CD4-positive, alpha-beta T cell treated with Interleukin-21 for 1 hour (primary cell): ENCODE results near the gene STK26.
A peak's percentile ranks its signal among the peaks of the same experiment; 100 is the strongest.
"Not testable (repeated sequence)": the region's sequence is repeated elsewhere in the genome, so short reads cannot be mapped to it uniquely, and the experiment has no call there.

Experiments
- DNase-seq: peaks from one replicate; pipeline ENCODE4 v3.0.0-alpha.2; 2020

STK26 gene

GRCh38 chrX:132037479-132037993 is 14.4 kb downstream of the STK26 start:
- DNase-seq = no peak

DNA sequence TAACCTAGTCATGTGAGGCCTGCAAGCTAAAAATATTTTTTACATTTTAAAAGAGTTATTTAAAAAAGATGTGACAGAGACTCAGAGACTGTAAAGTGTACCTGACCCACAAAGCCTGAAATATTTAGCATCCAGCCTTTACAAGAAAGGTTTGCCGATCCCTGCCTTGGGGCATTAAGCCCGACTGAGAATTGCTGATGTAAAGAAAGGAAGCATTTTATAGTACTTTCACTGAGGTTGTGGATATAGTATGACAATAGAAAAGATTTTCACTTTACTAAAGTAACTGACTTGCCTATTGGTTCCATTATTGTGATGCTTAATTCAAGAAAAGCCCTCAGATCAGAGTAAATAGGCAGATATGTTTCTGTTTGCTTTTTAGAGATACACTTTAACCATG is 17.0 kb downstream of the STK26 start:
- no peak for DNase-seq

DNA sequence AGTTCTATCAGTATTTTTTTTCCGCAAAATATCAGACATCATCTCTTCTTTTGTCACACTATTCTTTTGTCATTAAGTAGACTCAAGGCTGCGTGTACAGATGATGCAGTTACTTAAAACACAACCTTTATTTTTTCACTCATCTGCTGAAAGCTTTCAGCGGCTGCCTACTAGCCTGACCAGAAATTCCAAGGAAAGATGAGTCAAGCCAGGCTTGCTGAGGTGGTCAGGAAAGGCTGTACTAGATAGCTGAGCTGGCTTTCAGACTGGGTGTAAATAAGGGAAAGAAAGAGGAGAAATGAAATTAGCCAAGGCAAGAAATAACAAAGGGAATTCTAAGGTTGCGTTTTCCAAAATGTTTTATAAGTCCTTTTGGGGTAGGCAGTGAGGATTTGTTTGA is 17.9 kb downstream of the STK26 start:
- no peak for DNase-seq

DNA sequence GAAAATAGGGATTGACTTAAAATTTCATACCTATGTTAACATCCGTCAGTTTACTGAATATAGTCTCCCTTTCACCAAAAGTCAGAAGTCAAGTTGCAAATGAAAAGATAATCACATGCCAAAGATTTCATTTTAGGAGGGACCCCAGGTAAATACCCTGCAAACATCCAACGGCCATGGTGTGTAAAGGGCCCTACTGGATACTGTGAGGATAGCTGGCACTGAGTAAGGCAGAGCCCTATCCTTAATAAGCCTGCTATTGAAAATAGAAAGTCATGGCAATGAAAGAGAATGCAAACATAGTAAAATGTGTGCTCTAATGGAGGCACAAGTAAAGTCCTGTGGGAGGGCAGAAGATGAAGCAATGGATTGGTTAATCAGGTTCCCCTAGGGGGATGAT is 20.9 kb downstream of the STK26 start:
- DNase-seq = no peak

- no peak for DNase-seq
Observed at GRCh38 chrX:132044953-132045352, 21.9 kb downstream of the STK26 start.

GRCh38 chrX:132045456-132045855 is 22.4 kb downstream of the STK26 start:
- no peak for DNase-seq

DNA sequence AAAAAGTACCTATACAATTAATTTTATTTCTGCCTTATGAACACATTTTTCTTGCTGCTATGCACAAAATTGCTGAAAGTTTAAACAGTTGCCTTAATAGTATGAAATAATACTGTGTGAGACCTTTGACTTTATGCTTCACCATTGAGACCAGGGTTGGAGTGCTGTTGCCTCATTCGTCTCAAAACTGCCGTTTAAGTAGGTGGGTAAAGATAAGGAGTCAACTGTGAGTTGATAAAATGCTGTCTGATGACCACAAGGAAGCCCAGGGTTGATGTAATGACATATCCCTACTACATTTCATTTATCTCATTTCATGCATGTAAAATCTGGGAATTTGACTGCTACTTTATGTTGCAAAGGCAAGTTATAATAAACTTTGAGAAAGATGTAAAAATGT is 23.4 kb downstream of the STK26 start:
- no peak for DNase-seq

DNA sequence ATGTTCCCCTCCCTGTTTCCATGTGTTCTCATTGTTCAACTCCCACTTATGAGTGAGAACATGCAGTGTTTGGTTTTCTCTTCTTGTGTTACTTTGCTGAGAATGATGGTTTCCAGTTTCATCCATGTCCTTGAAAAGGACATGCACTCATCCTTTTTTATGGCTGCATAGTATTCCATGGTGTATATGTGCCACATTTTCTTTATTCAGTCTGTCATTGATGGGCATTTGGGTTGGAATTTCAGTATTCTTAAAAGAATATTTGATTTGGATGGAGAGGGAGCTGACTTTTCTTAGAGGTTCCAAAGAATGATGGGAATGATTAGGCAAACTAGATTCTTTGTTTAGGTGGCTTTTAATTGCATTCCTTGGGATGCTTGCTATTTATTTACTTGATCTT is 28.7 kb downstream of the STK26 start:
- not testable (repeated sequence) for DNase-seq

GRCh38 chrX:132058050-132058449 is 34.9 kb downstream of the STK26 start:
- no peak for DNase-seq

- no peak for DNase-seq
Observed at GRCh38 chrX:132058975-132059374, 35.9 kb downstream of the STK26 start.

DNA sequence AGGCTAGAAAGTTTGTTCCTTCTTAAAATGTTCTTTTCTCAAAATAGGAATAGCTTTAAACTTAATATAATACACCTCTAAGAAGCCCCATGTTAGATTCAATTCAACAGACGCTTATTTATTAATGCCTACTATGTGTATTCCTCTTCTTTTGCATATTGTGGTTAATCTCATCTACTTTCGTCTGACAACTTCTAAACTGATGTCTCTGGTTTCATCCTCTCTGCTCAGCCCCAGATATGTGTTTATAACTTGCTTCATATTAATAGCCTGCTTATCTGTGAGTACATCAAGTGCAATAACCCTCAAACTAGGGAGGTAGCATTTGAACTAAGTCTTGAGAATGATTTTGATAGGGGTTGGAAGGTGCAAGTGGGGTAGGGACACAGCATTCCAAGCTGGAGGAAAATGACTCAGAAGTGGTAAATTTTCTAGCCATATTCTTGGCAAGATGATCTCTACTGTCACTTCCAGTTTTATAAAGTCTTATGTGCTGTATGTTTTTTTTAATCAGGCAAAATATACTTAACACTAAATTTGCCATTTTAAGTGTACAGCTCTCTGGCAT is 37.0 kb downstream of the STK26 start:
- no peak for DNase-seq

GRCh38 chrX:132063334-132063733 is 40.2 kb downstream of the STK26 start:
- DNase-seq = no peak

DNA sequence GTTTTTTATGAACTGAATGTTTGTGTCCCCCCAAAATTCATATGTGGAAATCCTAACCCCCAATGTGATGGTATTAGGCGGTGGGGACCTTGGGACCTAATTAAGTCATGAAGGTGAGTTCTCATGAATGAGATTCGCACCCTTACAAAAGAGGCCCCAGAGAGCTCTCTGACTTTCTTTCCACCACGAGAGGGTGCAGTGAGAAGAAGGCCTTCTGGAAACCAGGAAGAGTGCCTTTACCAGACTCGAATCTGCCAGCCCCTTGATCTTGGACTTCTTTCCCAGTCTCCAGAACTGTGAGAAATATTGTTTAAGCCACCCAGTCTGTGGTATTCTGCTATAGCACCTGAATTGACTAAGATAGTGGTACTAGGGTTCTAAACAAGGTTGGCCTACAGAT is 40.8 kb downstream of the STK26 start:
- no peak for DNase-seq

GRCh38 chrX:132068405-132068804 is 45.3 kb downstream of the STK26 start:
- no peak for DNase-seq

GRCh38 chrX:132071254-132071653 is 48.2 kb downstream of the STK26 start:
- DNase-seq = peak; percentile 8

GRCh38 chrX:132077414-132077813 is 54.3 kb downstream of the STK26 start:
- DNase-seq = no peak

GRCh38 chrX:132077912-132078311 is 54.8 kb downstream of the STK26 start:
- no peak for DNase-seq

DNA sequence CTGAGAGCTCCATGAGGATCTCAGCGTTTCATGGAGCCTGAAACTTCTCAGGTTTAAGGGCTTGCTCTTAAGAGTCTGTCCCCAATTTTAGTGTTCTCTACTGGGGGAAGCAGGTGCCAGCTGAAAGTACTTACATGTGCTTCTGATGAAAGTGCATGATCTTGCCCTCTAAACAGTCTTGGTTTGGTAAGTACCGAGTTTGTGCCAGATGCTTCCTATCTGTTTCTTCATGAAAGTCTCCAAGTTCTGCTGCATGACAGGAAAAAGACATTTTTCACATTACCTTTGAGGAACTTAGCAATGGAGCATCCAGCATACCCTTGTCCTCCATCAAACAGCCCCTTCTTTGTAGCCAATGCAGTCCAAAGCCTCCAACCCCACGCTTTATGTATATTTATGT is 62.7 kb downstream of the STK26 start:
- DNase-seq = no peak

DNA sequence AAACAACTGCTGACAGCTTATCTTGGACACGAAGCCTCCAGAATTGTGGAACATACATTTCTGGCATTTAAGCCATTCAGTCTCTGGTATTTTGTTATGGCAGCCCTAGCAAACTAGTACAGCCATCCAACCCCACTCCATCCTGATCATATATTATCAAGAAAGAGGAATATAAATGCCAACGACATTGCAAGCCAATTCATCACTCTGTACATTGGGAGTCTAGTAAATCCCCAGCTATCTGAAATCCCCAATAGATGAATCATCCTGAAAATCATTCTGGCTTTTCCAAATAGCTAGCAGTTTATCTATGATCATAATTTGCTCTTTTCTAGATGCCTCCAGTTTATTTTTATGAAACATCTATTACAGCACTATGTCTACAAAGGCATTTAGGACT is 63.6 kb downstream of the STK26 start:
- no peak for DNase-seq

DNA sequence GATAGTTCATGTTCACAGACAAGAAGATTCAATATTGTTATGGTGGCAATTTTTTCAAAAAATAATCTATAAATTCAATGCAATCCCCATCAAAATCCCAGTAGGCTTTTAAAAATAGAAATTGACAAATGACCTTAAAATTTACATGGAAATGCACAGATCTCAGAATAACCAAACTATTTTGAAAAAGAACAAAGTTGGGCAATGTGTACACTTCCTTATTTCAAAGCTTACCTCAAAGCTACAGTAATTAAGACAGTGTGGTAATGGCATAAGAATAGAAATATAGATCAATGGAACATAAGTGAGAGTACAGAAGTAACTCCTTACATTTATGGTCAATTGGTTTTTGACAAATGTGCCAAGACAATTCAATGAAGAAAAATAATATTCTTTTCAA is 65.8 kb downstream of the STK26 start:
- no peak for DNase-seq

- no peak for DNase-seq
Observed at GRCh38 chrX:132090403-132091159, 67.5 kb downstream of the STK26 start.

DNA sequence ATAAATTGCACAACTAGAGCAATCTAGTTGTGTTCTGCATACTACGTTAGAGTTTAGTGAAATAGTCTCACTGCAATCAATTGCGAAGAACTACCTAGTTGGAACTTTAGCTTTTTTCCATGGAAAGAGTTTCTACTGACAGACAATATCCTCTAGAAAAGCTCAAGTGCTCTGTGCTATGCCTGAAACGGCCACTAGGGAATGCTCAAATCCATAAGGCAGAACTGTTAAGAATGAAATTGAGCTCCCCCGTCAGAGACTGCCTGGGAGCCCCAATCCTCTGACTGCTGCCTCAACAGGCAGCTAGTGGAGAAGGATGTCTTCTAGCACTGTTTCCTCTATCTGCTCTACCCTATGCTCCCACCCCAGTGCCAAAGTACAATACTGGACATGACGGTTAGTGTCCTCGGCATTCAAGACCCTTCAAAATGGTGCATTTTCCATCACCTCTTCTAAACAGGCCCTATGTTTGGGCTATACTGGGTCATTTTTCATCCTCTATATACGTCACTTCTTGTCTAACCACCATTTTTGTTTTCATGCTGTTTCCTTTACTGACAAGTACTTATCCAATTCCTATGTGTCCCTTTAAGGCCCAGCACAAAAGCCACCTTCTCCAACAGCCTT is 69.5 kb downstream of the STK26 start:
- DNase-seq = peak; percentile 58

DNA sequence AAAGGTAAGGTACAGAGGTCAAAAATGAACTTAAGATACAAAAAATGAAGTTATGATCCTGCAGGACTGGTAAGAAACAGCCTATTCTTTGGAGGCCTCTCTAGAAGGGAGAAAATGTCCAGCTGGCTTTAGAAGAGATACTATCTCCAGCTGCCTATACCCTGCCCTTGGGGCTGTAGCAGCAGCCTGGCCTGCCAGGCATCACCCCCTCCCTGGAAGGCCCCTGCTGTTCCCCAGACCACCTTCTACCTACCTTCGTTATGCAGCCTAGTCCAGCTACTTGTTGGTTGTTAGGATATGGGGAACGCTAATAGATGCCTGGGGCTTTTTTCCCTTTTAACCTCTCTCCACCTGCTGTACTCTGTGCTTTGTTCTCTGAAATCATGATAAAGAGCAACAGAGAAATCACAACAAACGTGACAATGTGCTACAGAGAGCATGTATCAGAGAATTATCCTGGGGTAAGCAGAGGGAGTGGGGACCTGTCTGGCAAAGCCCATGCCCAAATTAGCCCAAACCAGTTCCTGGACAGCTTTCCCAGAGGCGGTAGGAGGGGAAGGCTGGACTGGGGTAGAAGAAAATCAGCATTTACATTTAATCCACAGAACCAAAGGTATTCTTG is 70.2 kb downstream of the STK26 start:
- no peak for DNase-seq

DNA sequence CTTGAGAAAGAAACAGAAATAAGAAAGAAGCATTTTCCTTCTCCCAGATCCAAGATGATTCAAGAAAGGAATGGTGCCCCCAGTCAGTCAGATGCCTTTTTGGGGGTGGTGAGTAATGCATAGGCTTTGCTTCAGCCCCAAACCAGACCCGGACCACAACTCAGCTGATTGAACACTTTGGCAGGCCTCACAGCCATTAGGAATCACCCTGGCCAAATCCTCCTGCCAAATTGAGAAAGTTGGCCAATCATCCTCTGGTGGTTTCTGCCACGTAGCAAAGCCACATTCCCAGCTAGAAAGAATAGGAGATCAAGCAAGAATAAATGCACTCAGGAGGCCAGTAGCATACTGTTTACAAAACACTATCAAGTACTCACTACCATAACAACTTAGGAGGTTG is 71.1 kb downstream of the STK26 start:
- DNase-seq = no peak
